ENCODE measurements around the gene AOAH. TPM values are rescaled to one million over a fixed set of nuclear protein-coding genes. Genes with fewer than 3 reads are reported as not detected.

The AOAH gene
- total and polyA plus RNA-seq, 2 donors (not counting 3 experiments of a cell fraction or from before 2014, with no cell fraction given), result not detected

DNA sequence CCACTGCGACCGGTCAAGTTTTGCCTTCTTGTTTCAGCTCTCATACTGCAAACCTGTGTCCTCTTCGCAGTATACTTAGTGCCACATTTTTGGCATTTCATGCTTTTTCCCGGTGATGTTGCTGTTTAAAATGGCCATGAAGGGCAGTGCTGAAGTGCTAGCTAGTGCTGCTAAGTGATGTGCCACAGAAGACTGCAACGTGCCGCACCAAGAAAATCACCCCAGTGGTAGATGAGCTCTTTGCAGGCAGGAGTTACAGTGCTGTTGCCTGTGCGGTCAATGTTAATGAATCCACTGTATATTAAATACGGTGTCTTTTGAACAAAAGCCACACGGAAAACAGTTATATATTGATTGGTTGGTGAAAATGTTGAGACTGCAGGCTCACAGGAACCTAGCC lies 214.3 kb downstream of the AOAH start:
- CTCF ChIA-PET, result interaction anchor here (1.1 to 1.5 kb wide), 3 partner anchors 22 to 691 kb away, joined by 3 read pairs; no protein-coding TSS in a partner anchor
- no peak overlapping the region for H3K27ac ChIP-seq (ENCODE audit: insufficient read depth, low read depth, low read length)
- BruUV-seq (replicated peaks), result no TSS peak
- H3K4me3 ChIP-seq (replicated peaks in 1 of 3; ENCODE audit: insufficient read depth in 1 of 3, low read depth in 1 of 3, low read length in 3 of 3), result no peak overlapping the region
- H3K4me1 ChIP-seq (ENCODE audit: control insufficient read depth, extremely low read depth, insufficient read depth, low read length), result no peaks in the 10 kb centered on the region
- dilution Hi-C loops (cut with MboI; ENCODE audit: extremely low pct_ligation_motif_present, low sequenced_read_pairs), result no loop called here
- no peak overlapping the region for H3K9ac ChIP-seq (replicated peaks; ENCODE audit: extremely low read depth, insufficient read depth, low read length)
- H3K9me3 ChIP-seq (replicated peaks; ENCODE audit: control insufficient read depth, insufficient read depth, low read length), result no peaks in the 10 kb centered on the region
- H2AFZ ChIP-seq (ENCODE audit: low read depth, low read length), result no peak overlapping the region
- no peak overlapping the region for H3K4me2 ChIP-seq (ENCODE audit: insufficient read depth, low read length)
- no peaks in the 10 kb centered on the region for H4K20me1 ChIP-seq (replicated peaks; ENCODE audit: control insufficient read depth, extremely low read depth, insufficient read depth, low read length)
- no peaks in the 10 kb centered on the region for H3K36me3 ChIP-seq (ENCODE audit: control insufficient read depth in 2 of 2, extremely low read depth in 1 of 2, insufficient read depth in 2 of 2, low read length in 2 of 2)
- TF ChIP-seq EZH2 (IDR thresholded peaks at IDR 0.05; ENCODE audit: borderline replicate concordance, low read depth, low read length, severe bottlenecking) (no peak), POLR2AphosphoS5 (IDR thresholded peaks at IDR 0.05; ENCODE audit: insufficient read depth, low read depth, low read length) (no peak), FOS (IDR thresholded peaks at IDR 0.05; ENCODE audit: borderline replicate concordance, insufficient read depth, low read length) (no peak), JUN (IDR thresholded peaks at IDR 0.05; ENCODE audit: borderline replicate concordance, insufficient read depth, insufficient read length, low read depth) (no peak), MYC (IDR thresholded peaks at IDR 0.05; ENCODE audit: low read depth, low read length) (no peak)
- POLR2A ChIA-PET, result no interaction called here
- no peaks in the 10 kb centered on the region for H3K9me1 ChIP-seq (replicated peaks; ENCODE audit: control insufficient read depth, extremely low read depth, insufficient read depth, low read length)
- DNase-seq (ENCODE audit: low read depth, low spot score) (no peak), FAIRE-seq (no peak)
- no peaks in the 10 kb centered on the region for H3K79me2 ChIP-seq (ENCODE audit: control insufficient read depth, insufficient read depth, low read length)
- intact Hi-C loops (cut with micrococcal nuclease), result no loop called here
- H3K27me3 ChIP-seq (ENCODE audit: control insufficient read depth in 2 of 2, insufficient read depth in 2 of 2, low read length in 2 of 2), result peaks cover 0 to 2% of the 10 kb centered on the region in 2 experiments

DNA sequence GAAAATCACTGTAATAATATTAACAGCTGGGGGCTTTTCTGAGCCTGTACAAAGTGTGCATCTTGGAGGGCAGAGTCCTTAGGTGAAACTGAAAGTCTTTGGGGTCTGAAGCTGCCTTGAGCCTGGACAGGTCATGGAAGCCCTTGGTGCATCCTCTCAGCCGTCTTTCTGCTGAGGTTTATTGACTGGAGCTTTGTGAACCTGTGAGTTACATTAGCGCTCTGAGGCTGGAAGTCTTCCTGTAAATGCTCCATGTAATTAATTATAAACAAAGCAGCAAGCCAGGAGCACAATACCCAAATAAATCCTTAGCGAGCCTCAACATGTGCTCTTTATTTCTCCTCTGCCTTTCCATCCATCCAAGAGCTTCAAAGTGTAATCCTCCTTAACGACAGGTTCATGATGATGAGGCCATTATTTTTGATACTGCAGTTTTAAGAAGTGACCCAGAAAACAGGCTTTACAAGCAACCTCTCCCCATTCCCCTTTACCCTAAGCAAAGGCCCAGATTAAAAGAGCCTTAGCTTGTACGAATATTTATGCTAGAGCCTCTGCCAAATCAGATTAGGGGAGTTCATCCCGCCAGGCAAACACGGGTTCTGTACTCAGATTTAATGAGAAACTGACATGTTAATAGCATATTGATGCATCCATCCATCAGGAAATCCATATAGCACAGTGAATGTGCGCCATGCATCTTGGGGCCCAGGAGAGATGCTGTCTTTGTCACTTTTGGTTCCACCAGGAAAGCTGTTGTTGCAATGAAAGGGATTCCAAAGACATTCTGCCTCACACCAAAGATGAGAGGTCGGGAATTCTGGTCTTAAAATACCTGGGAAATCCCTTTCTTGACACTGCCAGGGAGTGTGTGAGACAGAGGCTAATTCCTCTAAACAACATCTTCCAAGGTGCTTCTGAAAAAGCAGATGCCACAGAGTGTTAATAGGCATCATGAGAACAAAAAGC lies 216.5 kb downstream of the AOAH start:
- H3K27ac ChIP-seq (ENCODE audit: insufficient read depth, low read depth, low read length), result no peak overlapping the region
- H3K79me2 ChIP-seq (ENCODE audit: control insufficient read depth, insufficient read depth, low read length), result no peaks in the 10 kb centered on the region
- H3K36me3 ChIP-seq (ENCODE audit: control insufficient read depth in 2 of 2, extremely low read depth in 1 of 2, insufficient read depth in 2 of 2, low read length in 2 of 2), result no peaks in the 10 kb centered on the region
- no peak for DNase-seq (ENCODE audit: low read depth, low spot score)
- POLR2A ChIA-PET, result no interaction called here
- intact Hi-C loops (cut with micrococcal nuclease) (no loop called here), dilution Hi-C loops (cut with MboI; ENCODE audit: extremely low pct_ligation_motif_present, low sequenced_read_pairs) (no loop called here)
- H3K27me3 ChIP-seq (ENCODE audit: control insufficient read depth in 2 of 2, insufficient read depth in 2 of 2, low read length in 2 of 2), result peaks cover 0 to 2% of the 10 kb centered on the region in 2 experiments
- CTCF ChIA-PET, result interaction anchor here (0.7 to 1.5 kb wide), 4 partner anchors 119 to 693 kb away, joined by 3 to 5 read pairs (median 4); no protein-coding TSS in a partner anchor
- no peak for FAIRE-seq
- no peaks in the 10 kb centered on the region for H3K4me1 ChIP-seq (ENCODE audit: control insufficient read depth, extremely low read depth, insufficient read depth, low read length)
- H2AFZ ChIP-seq (ENCODE audit: low read depth, low read length), result no peak overlapping the region
- no peaks in the 10 kb centered on the region for H3K9me1 ChIP-seq (replicated peaks; ENCODE audit: control insufficient read depth, extremely low read depth, insufficient read depth, low read length)
- TF ChIP-seq CTCF (IDR thresholded peaks at IDR 0.05; ENCODE audit: extremely low read depth in 1 of 2, insufficient read depth in 1 of 2, low read depth in 1 of 2, low read length in 2 of 2) (no peak), POLR2A (IDR thresholded peaks at IDR 0.05; ENCODE audit: low read depth, low read length) (no peak), POLR2AphosphoS5 (IDR thresholded peaks at IDR 0.05; ENCODE audit: insufficient read depth, low read depth, low read length) (no peak), EZH2 (IDR thresholded peaks at IDR 0.05; ENCODE audit: borderline replicate concordance, low read depth, low read length, severe bottlenecking) (no peak), GATA2 (IDR thresholded peaks at IDR 0.05; ENCODE audit: insufficient read depth, insufficient read length, low read depth, low read length) (no peak), JUN (IDR thresholded peaks at IDR 0.05; ENCODE audit: borderline replicate concordance, insufficient read depth, insufficient read length, low read depth) (no peak), MYC (IDR thresholded peaks at IDR 0.05; ENCODE audit: low read depth, low read length) (no peak)
- TF ChIP-seq, protein P1, sequence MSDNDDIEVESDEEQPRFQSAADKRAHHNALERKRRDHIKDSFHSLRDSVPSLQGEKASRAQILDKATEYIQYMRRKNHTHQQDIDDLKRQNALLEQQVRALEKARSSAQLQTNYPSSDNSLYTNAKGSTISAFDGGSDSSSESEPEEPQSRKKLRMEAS (IDR thresholded peaks at IDR 0.05; ENCODE audit: insufficient read depth, insufficient read length), result no peak
- H3K9me3 ChIP-seq (replicated peaks; ENCODE audit: control insufficient read depth, insufficient read depth, low read length), result no peaks in the 10 kb centered on the region
- no peak overlapping the region for H3K4me3 ChIP-seq (replicated peaks in 1 of 3; ENCODE audit: insufficient read depth in 1 of 3, low read depth in 1 of 3, low read length in 3 of 3)
- H3K4me2 ChIP-seq (ENCODE audit: insufficient read depth, low read length), result no peak overlapping the region
- H4K20me1 ChIP-seq (replicated peaks; ENCODE audit: control insufficient read depth, extremely low read depth, insufficient read depth, low read length), result no peaks in the 10 kb centered on the region
- H3K9ac ChIP-seq (replicated peaks; ENCODE audit: extremely low read depth, insufficient read depth, low read length), result no peak overlapping the region
- no TSS peak for BruUV-seq (replicated peaks)

All from endothelial cell of umbilical vein (primary cell).